GM12892 (cell line): ENCODE data around the gene GRIP2.

ENCODE experiments used
- DNase-seq: peaks from one replicate; pipeline ENCODE4 v3.0.0; 2011; ENCODE audit not compliant: insufficient read length
- FAIRE-seq: peaks from 2 replicates; lab custom pipeline; 2011; peaks lifted over from hg19 to GRCh38; lab: Jason Lieb, UNC
- POLR2A ChIP-seq: IDR thresholded peaks from 2 replicates; pipeline ENCODE4 v1.6.1; 2011; ENCODE audit warnings: low read depth, low read length, control low read depth
- POLR2AphosphoS5 ChIP-seq: IDR thresholded peaks from 2 replicates; pipeline ENCODE4 v1.6.1; 2011; ENCODE audit warnings: low read depth, low read length, control low read depth
- TAF1 ChIP-seq: IDR thresholded peaks from 2 replicates; pipeline ENCODE4 v1.6.1; 2011; ENCODE audit warnings: low read depth, mild to moderate bottlenecking, control low read depth, low read length, borderline replicate concordance

GRIP2 gene

DNA sequence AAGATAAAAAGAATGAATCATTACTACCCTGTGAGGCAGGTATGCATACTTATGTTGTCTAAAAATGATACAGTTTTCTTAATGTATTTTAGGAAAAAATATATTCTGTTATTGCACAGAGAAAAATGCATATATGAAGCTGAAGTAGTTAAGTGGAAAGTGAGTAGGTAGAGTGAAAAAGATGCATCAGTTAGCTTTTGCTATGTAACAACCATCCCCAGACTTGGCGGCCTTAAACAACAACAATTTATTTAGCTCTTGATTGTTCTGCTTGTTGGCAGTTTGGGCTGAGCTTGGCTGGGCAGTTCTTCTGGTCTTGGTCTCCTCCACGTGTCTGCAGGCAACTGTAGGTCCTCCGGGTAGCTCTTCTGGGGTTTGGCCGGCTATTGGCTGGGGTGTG is 92.1 kb downstream of the GRIP2 start:
- FAIRE-seq (no peak), DNase-seq (no peak)
- TF ChIP-seq POLR2AphosphoS5 (no peak), POLR2A (no peak), TAF1 (no peak)

DNA sequence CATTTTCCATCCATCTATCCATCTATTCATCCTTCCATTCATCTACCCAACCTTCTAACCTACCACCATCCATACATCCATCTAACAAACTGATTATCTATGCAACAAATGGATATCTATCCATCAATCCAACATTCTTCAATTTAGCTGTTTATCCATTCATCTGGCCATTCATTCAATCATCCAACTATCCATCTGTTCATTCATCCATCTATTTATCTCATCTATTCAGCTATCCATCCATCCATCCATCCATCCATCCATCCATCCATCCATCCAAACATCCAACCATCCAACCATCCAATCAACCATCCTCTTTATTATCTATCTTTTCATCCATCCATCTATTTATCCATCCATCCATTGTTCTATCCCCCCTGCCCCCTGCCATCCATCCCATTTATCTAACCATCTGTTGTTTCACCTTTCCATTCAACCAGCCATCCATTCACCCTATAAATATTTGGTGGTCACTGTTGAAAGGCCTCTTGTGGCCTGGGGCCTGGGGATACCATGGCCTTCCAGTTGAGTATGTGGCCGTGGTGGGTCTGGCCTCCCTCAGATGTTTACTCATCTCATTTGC is 93.1 kb downstream of the GRIP2 start:
- DNase-seq (no peak), FAIRE-seq (no peak)
- TF ChIP-seq TAF1 = no peak
- TF ChIP-seq POLR2A = no peak
- no peak for TF ChIP-seq POLR2AphosphoS5

DNA sequence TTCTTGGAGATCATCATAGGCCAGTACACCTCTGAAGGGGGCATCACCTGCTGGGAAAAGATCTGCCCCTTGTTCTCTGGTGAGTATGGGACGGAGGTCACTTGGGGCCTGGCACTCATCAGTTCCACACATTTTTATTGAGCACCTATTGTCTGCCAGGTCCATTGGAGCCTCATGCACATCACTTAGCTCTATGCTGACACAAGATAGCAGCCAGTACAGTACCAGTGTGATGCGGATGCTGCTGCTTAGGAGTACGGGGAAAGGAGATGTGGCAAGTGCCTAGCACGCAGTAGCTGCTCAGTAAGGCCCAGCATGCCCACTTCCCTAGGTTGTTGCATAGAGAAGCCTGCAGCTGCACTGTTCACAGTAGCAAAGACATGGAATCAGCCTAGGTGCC is 94.4 kb downstream of the GRIP2 start:
- TF ChIP-seq POLR2AphosphoS5 (no peak), POLR2A (no peak), TAF1 (no peak)
- FAIRE-seq (no peak), DNase-seq (no peak)

DNA sequence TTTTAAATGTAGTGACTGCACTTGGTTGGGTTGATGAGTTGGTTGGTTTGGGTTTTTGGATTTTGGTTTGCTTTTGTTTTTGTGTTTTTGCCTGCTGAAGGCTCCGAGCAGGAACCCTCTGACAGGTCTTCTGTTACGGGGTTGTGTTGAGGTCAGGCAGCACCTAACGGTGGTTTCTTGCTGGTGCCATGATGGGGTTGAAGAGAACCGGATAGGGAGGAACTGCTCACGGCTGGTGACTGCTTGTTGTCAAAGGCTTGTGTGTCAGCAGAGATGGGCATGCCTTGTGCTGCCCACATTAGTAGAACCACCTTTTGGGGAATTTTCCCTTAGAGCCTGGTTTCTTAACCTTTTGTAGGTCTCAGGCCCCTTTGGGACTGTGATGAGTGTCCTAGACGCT is 95.8 kb downstream of the GRIP2 start:
- FAIRE-seq (no peak), DNase-seq (no peak)
- TF ChIP-seq POLR2AphosphoS5 (no peak), POLR2A (no peak), TAF1 (no peak)

DNA sequence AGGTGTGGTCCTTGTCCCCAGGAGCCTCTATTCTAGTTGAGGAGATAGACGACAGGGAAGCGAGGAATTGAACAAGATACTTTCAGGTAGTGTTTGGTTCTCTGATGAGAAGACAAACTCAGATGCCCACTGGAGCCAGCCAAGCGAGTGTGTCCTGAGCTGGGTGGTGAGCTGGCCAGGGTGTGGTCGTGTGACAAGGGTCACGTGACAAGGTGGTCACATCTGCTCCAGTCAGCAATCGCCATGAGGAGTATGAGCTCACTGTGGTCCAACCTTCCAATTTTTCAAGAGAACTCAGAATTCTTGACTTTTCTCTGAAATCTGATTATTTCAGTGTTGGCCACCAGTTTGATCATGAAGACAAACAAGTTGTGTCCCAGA is 98.2 kb downstream of the GRIP2 start:
- TF ChIP-seq POLR2AphosphoS5 = no peak
- no peak for TF ChIP-seq TAF1
- no peak for TF ChIP-seq POLR2A
- FAIRE-seq (no peak), DNase-seq (no peak)

DNA sequence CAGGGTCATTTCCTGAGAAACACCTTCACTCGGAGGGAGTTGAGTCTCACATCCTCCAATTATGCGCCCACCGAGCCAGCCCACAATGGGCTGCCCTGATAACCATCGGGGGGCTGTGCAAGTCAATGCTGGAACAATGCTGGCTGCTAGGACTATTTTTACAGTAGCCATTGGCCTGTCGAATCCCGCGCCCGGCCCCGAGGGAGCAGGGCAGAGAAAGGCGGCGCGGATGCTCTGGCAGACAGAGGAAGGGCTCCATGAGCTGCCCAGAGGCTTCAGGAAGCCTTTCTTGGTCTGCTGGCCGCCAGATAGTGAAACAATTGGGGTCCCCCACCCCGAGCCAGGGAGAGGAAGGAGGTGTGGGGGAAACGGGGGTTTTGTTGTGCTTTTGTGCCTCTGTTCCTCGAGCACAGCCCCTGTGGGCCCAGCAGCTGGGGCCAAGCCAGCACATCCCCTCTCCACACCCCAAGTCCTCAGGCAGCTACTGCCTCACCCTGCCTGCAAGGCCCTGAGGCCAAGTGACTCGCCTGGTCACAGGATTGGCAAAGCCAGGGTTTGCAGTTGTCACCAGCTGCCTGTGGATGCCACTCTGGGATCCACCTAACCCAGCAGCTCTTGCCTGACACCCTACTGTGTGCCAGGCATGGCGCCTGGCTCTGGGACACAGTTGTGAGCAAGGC is 98.8 kb downstream of the GRIP2 start:
- FAIRE-seq (no peak), DNase-seq (no peak)

DNA sequence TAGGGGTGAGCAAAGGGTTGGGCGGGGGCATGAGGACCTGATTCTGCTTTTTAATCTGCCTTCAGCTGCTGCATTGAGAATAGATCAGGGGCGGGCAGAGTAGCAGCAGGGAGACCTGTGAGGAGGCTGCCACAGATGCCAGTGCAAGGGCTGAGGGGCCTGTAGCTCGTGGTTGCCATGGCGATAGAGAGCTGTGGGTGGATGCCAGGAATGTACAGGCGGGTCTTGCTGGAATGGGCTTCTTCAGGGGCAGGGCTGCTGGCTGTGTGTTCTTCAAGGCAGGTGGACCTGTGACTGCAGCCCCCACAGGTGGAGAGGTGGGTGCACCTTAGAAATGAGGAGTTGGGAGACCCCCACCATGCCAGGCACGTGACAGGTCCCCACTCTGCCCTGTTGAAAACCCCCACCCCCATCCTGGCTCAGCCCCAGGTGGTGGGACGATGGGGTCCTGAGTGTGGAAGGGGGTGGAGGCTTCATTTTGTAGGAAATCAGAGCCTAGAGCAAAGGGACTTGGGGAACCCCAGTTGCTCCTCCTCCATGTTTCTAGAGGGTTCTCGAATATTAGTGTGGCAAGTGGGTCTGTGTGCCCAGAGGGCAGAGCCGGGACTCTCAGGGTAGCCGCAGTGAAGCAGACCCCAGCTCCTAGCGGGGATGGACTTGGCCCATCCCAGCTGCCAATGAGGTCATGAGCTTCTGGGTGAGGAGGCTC is 99.5 kb downstream of the GRIP2 start:
- no peak for FAIRE-seq
- DNase-seq = no peak
- no peak for TF ChIP-seq TAF1
- no peak for TF ChIP-seq POLR2A
- TF ChIP-seq POLR2AphosphoS5 = no peak

More for the DNA sequence above, 98.8 kb downstream of the GRIP2 start:
- no peak for TF ChIP-seq POLR2A
- TF ChIP-seq POLR2AphosphoS5 = no peak
- no peak for TF ChIP-seq TAF1

DNA sequence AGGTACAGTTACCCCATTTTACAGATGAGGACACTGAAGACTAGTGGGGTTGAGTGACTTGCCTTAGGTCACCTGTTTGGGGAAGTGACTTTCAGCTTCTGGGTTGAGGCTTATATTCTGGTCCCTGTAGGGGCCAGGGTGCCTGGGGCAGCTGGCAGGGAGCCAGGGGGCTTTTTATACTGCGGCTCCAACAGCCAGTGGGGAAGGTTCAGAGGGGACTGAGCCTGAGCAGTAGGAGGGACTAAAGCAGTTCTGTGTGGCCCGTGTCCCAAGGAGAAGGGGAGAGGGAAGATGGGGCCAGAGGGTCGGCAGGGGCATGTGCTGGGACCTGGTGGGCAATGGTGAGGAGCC is 100.0 kb downstream of the GRIP2 start:
- FAIRE-seq (no peak), DNase-seq (no peak)
- TF ChIP-seq TAF1 (no peak), POLR2A (no peak), POLR2AphosphoS5 (no peak)

DNA sequence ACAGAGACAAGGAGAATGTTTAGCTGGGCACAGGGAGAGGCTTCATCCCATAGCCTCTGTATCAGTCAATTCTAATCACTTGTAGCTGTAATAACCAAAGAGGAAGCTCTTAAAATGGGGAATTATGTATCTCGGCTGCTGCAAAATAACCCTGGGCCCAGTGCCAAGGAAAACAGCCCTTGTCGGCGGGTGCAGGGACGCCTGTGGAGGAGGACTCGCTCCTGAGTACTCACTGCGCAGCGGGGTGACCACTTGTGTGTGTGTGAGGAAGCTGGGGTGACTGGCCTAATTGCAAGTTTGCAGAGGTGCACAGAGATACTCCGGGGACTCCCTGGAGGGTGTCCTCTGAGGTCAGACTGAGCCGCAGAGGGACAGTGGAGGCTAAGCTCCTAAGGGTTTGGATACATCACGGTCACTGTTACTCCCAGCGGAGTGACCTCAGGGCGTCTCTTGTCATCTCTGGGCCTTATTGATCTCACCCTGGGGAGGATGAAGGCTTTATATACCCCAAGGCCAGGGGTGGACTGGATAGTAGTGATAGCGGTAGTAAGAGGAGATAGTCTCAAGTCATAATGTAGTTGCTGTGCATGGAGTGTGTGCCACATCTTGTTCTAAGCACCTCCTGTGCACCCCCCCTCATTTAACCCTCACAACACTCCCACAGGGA is 100.5 kb downstream of the GRIP2 start:
- DNase-seq = no peak
- peak; percentile 48 for FAIRE-seq

More for the DNA sequence above, 100.5 kb downstream of the GRIP2 start:
- TF ChIP-seq POLR2AphosphoS5 = no peak
- TF ChIP-seq TAF1 = no peak
- TF ChIP-seq POLR2A = no peak
